ENCODE results near the gene OGFR. TPM values are rescaled to one million over a fixed set of nuclear protein-coding genes. Genes with fewer than 3 reads are reported as not detected.

The OGFR gene
- total and polyA plus RNA-seq, 2 experiments from 2014 or later, result 49.9 to 83.1 TPM

GRCh38 chr20:62805155-62805710 is 598 bp downstream of the OGFR start:
- Histone ChIP-seq H3K4me3 (peak overlapping the region; percentile 100), H3K9me3 (ENCODE audit: low read depth) (no peaks in the 10 kb centered on the region), H3K27ac (no peak overlapping the region), H3K27me3 (no peaks in the 10 kb centered on the region), H3K36me3 (peaks cover 19% of the 10 kb centered on the region), H3K4me1 (ENCODE audit: low read depth) (peaks cover 8% of the 10 kb centered on the region)
- peak in 1 of 2 donors; percentile 57 for DNase-seq (ENCODE audit: low read depth in 1 of 2, low spot score in 1 of 2)
- no peak for TF ChIP-seq CTCF (IDR thresholded peaks at IDR 0.05; ENCODE audit: low read depth, low read length)

GRCh38 chr20:62805711-62806382 is 1.2 kb downstream of the OGFR start:
- no peak for TF ChIP-seq CTCF (IDR thresholded peaks at IDR 0.05; ENCODE audit: low read depth, low read length)
- H3K36me3 ChIP-seq, result peaks cover 17% of the 10 kb centered on the region
- H3K27me3 ChIP-seq, result no peaks in the 10 kb centered on the region
- H3K4me3 ChIP-seq, result peak overlapping the region; percentile 100
- no peak overlapping the region for H3K27ac ChIP-seq
- H3K9me3 ChIP-seq (ENCODE audit: low read depth), result no peaks in the 10 kb centered on the region
- H3K4me1 ChIP-seq (ENCODE audit: low read depth), result peaks cover 8% of the 10 kb centered on the region
- DNase-seq (ENCODE audit: low read depth in 1 of 2, low spot score in 1 of 2), result no peak

- no peak for DNase-seq (ENCODE audit: low read depth in 1 of 2, low spot score in 1 of 2)
- TF ChIP-seq CTCF (IDR thresholded peaks at IDR 0.05; ENCODE audit: low read depth, low read length), result no peak
- Histone ChIP-seq H3K4me3 (no peak overlapping the region), H3K36me3 (peaks cover 21% of the 10 kb centered on the region), H3K9me3 (ENCODE audit: low read depth) (no peaks in the 10 kb centered on the region), H3K27ac (no peak overlapping the region), H3K4me1 (ENCODE audit: low read depth) (peaks cover 8% of the 10 kb centered on the region), H3K27me3 (no peaks in the 10 kb centered on the region)
These were observed 1.9 kb downstream of the OGFR start for GRCh38 chr20:62806383-62807050.

- peaks cover 23% of the 10 kb centered on the region for H3K36me3 ChIP-seq
- peaks cover 8% of the 10 kb centered on the region for H3K4me1 ChIP-seq (ENCODE audit: low read depth)
- no peaks in the 10 kb centered on the region for H3K27me3 ChIP-seq
- TF ChIP-seq CTCF (IDR thresholded peaks at IDR 0.05; ENCODE audit: low read depth, low read length), result no peak
- no peak for DNase-seq (ENCODE audit: low read depth in 1 of 2, low spot score in 1 of 2)
- no peak overlapping the region for H3K27ac ChIP-seq
- no peak overlapping the region for H3K4me3 ChIP-seq
- H3K9me3 ChIP-seq (ENCODE audit: low read depth), result no peaks in the 10 kb centered on the region
These were observed 3.0 kb downstream of the OGFR start for GRCh38 chr20:62807444-62808210.

GRCh38 chr20:62808211-62808865 is 3.7 kb downstream of the OGFR start:
- Histone ChIP-seq H3K27me3 (no peaks in the 10 kb centered on the region), H3K4me3 (no peak overlapping the region), H3K9me3 (ENCODE audit: low read depth) (no peaks in the 10 kb centered on the region), H3K4me1 (ENCODE audit: low read depth) (peaks cover 8% of the 10 kb centered on the region), H3K27ac (no peak overlapping the region), H3K36me3 (peaks cover 23% of the 10 kb centered on the region)
- DNase-seq (ENCODE audit: low read depth in 1 of 2, low spot score in 1 of 2), result peak; percentile 64 to 75
- peak; percentile 97 for TF ChIP-seq CTCF (IDR thresholded peaks at IDR 0.05; ENCODE audit: low read depth, low read length)
